GM23338 (cell line): ENCODE measurements around the gene MEGF10.

Experiments used
- CREB1 ChIP-seq: fragments of 250-450 bp; sonication (Bioruptor Pico); IDR thresholded peaks from 2 replicates; pipeline ENCODE4 v1.5.0; 2020; ENCODE audit warnings: low read depth, mild to moderate bottlenecking, moderate library complexity
- ETS1 ChIP-seq: IDR thresholded peaks from 2 replicates; pipeline ENCODE4 v1.6.1; 2016; ENCODE audit warnings: antibody characterized with exemption
- EZH2 ChIP-seq: fragments of 200-600 bp; sonication (generic); IDR thresholded peaks from one replicate; pipeline ENCODE4 v1.8.0; 2017; ENCODE audit warnings: antibody characterized with exemption, mild to moderate bottlenecking, low read depth; ENCODE audit not compliant: unreplicated experiment
- EZH2phosphoT487 ChIP-seq: fragments of 200-600 bp; sonication (generic); IDR thresholded peaks from one replicate; pipeline ENCODE4 v1.8.1; 2018; ENCODE audit warnings: antibody characterized with exemption; ENCODE audit not compliant: unreplicated experiment
- JUNB ChIP-seq: IDR thresholded peaks from one replicate; pipeline ENCODE4 v1.6.1; 2016; ENCODE audit warnings: antibody characterized with exemption; ENCODE audit not compliant: unreplicated experiment
- NANOG ChIP-seq: IDR thresholded peaks from 2 replicates; pipeline ENCODE4 v1.6.1; 2016; ENCODE audit warnings: antibody characterized with exemption, borderline replicate concordance
- POLR2AphosphoS5 ChIP-seq: IDR thresholded peaks from 2 replicates; pipeline ENCODE4 v1.6.1; 2016; ENCODE audit warnings: antibody characterized with exemption, low read depth
- REST ChIP-seq: IDR thresholded peaks from one replicate; pipeline ENCODE4 v1.6.1; 2018; ENCODE audit warnings: antibody characterized with exemption; ENCODE audit not compliant: unreplicated experiment
- STAT1 ChIP-seq: IDR thresholded peaks from one replicate; pipeline ENCODE4 v1.6.1; 2016; ENCODE audit warnings: antibody characterized with exemption; ENCODE audit not compliant: unreplicated experiment
- ZNF114 ChIP-seq: fragments of 250-450 bp; sonication (Bioruptor Pico); IDR thresholded peaks from 2 replicates; pipeline ENCODE4 v1.5.0; 2020; ENCODE audit warnings: mild to moderate bottlenecking, moderate library complexity
- ZNF331 ChIP-seq: fragments of 250-450 bp; sonication (Bioruptor Pico); IDR thresholded peaks from 2 replicates; pipeline ENCODE4 v1.5.0; 2020; ENCODE audit warnings: low read depth, mild to moderate bottlenecking, moderate library complexity
- TF ChIP-seq, protein P1 (sequence below), 2 experiments: fragments of 200-600 bp in 1 of 2; sonication (generic) in 1 of 2; conservative IDR thresholded peaks; 2 replicates each; pipeline versions ENCODE4 v1.5.1 to v1.6.1; 2016 to 2017; ENCODE audit warnings: antibody characterized with exemption in 2 of 2, low read depth in 2 of 2, mild to moderate bottlenecking in 2 of 2, moderate library complexity in 1 of 2
- TF ChIP-seq, protein P2 (sequence below): fragments of 250-450 bp; sonication (Bioruptor Pico); IDR thresholded peaks from 2 replicates; pipeline ENCODE4 v1.5.0; 2020; ENCODE audit warnings: mild to moderate bottlenecking, moderate library complexity

GRCh38 chr5:127373858-127374491 lies 83.4 kb downstream of the MEGF10 start:
- TF ChIP-seq, protein P1, sequence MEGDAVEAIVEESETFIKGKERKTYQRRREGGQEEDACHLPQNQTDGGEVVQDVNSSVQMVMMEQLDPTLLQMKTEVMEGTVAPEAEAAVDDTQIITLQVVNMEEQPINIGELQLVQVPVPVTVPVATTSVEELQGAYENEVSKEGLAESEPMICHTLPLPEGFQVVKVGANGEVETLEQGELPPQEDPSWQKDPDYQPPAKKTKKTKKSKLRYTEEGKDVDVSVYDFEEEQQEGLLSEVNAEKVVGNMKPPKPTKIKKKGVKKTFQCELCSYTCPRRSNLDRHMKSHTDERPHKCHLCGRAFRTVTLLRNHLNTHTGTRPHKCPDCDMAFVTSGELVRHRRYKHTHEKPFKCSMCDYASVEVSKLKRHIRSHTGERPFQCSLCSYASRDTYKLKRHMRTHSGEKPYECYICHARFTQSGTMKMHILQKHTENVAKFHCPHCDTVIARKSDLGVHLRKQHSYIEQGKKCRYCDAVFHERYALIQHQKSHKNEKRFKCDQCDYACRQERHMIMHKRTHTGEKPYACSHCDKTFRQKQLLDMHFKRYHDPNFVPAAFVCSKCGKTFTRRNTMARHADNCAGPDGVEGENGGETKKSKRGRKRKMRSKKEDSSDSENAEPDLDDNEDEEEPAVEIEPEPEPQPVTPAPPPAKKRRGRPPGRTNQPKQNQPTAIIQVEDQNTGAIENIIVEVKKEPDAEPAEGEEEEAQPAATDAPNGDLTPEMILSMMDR (conservative IDR thresholded peaks at IDR 0.05; ENCODE audit: low read depth in 2 of 2), result peak; percentile 64 to 88
- TF ChIP-seq EZH2phosphoT487, result no peak
- TF ChIP-seq EZH2, result no peak
- TF ChIP-seq JUNB, result no peak
- no peak for TF ChIP-seq POLR2AphosphoS5
- TF ChIP-seq ETS1, result no peak
- no peak for TF ChIP-seq REST
- TF ChIP-seq CREB1 (CRISPR knock-in tag), result no peak
- no peak for TF ChIP-seq ZNF331 (CRISPR knock-in tag)
- TF ChIP-seq, protein P2, sequence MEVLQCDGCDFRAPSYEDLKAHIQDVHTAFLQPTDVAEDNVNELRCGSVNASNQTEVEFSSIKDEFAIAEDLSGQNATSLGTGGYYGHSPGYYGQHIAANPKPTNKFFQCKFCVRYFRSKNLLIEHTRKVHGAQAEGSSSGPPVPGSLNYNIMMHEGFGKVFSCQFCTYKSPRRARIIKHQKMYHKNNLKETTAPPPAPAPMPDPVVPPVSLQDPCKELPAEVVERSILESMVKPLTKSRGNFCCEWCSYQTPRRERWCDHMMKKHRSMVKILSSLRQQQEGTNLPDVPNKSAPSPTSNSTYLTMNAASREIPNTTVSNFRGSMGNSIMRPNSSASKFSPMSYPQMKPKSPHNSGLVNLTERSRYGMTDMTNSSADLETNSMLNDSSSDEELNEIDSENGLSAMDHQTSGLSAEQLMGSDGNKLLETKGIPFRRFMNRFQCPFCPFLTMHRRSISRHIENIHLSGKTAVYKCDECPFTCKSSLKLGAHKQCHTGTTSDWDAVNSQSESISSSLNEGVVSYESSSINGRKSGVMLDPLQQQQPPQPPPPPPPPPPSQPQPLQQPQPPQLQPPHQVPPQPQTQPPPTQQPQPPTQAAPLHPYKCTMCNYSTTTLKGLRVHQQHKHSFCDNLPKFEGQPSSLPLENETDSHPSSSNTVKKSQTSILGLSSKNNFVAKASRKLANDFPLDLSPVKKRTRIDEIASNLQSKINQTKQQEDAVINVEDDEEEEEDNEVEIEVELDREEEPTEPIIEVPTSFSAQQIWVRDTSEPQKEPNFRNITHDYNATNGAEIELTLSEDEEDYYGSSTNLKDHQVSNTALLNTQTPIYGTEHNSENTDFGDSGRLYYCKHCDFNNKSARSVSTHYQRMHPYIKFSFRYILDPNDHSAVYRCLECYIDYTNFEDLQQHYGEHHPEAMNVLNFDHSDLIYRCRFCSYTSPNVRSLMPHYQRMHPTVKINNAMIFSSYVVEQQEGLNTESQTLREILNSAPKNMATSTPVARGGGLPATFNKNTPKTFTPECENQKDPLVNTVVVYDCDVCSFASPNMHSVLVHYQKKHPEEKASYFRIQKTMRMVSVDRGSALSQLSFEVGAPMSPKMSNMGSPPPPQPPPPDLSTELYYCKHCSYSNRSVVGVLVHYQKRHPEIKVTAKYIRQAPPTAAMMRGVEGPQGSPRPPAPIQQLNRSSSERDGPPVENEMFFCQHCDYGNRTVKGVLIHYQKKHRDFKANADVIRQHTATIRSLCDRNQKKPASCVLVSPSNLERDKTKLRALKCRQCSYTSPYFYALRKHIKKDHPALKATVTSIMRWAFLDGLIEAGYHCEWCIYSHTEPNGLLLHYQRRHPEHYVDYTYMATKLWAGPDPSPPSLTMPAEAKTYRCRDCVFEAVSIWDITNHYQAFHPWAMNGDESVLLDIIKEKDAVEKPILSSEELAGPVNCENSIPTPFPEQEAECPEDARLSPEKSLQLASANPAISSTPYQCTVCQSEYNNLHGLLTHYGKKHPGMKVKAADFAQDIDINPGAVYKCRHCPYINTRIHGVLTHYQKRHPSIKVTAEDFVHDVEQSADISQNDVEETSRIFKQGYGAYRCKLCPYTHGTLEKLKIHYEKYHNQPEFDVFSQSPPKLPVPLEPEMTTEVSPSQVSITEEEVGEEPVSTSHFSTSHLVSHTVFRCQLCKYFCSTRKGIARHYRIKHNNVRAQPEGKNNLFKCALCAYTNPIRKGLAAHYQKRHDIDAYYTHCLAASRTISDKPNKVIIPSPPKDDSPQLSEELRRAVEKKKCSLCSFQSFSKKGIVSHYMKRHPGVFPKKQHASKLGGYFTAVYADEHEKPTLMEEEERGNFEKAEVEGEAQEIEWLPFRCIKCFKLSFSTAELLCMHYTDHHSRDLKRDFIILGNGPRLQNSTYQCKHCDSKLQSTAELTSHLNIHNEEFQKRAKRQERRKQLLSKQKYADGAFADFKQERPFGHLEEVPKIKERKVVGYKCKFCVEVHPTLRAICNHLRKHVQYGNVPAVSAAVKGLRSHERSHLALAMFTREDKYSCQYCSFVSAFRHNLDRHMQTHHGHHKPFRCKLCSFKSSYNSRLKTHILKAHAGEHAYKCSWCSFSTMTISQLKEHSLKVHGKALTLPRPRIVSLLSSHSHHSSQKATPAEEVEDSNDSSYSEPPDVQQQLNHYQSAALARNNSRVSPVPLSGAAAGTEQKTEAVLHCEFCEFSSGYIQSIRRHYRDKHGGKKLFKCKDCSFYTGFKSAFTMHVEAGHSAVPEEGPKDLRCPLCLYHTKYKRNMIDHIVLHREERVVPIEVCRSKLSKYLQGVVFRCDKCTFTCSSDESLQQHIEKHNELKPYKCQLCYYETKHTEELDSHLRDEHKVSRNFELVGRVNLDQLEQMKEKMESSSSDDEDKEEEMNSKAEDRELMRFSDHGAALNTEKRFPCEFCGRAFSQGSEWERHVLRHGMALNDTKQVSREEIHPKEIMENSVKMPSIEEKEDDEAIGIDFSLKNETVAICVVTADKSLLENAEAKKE (CRISPR knock-in tag), result no peak
- no peak for TF ChIP-seq ZNF114 (CRISPR knock-in tag)
- TF ChIP-seq NANOG, result no peak
- no peak for TF ChIP-seq STAT1
